H1 (cell line): Measurements from ENCODE around the gene MUC2. TPM values are rescaled to one million over a fixed set of nuclear protein-coding genes. Genes with fewer than 3 reads are reported as not detected.

ENCODE experiments used
- CTCF ChIA-PET: fragments of 300-600 bp; sonication (Branson Sonifier 250); formaldehyde crosslinking; loops from one replicate; lab custom pipeline; 2021; ENCODE audit not compliant: partially characterized antibody; lab: Charles Lee
- POLR2A ChIA-PET: fragments of 300-600 bp; sonication (Branson Sonifier 250); formaldehyde crosslinking; loops from one replicate; lab custom pipeline; 2021; ENCODE audit warnings: inconsistent platforms; ENCODE audit not compliant: partially characterized antibody; lab: Charles Lee
- DNase-seq, 2 experiments: peaks; one replicate each; pipeline versions ENCODE4 v3.0.0 to v3.0.0-alpha.2; 2010 to 2022; ENCODE audit warnings: low spot score in 2 of 2, low read depth in 1 of 2, mixed read lengths in 1 of 2
- FAIRE-seq: peaks from 2 replicates; lab custom pipeline; 2011; peaks lifted over from hg19 to GRCh38; lab: Jason Lieb, UNC
- H2AFZ ChIP-seq: 2 replicates; pipeline ENCODE4 v1.8.1; 2012; ENCODE audit warnings: low read length, inconsistent platforms
- H2AK5ac ChIP-seq: 2 replicates; pipeline ENCODE4 v1.6.1; 2013; ENCODE audit warnings: low read depth, low read length
- H2BK120ac ChIP-seq: replicated peaks from 2 replicates; pipeline ENCODE3; 2013; ENCODE audit warnings: low read depth, low read length, inconsistent platforms
- H2BK12ac ChIP-seq: 2 replicates; pipeline ENCODE4 v1.6.1; 2013; ENCODE audit warnings: low read depth, low read length
- H2BK15ac ChIP-seq: 2 replicates; pipeline ENCODE4 v1.6.1; 2013; ENCODE audit warnings: low read length
- H2BK20ac ChIP-seq: 2 replicates; pipeline ENCODE4 v1.6.1; 2013; ENCODE audit warnings: low read length
- H2BK5ac ChIP-seq: 2 replicates; pipeline ENCODE4 v1.6.1; 2013; ENCODE audit warnings: low read depth, low read length
- H3K14ac ChIP-seq: 2 replicates; pipeline ENCODE4 v1.6.1; 2013; ENCODE audit warnings: inconsistent platforms; ENCODE audit not compliant: insufficient read length
- H3K18ac ChIP-seq: 2 replicates; pipeline ENCODE4 v1.6.1; 2013; ENCODE audit warnings: low read length; ENCODE audit errors: extremely low read depth
- H3K23ac ChIP-seq: 2 replicates; pipeline ENCODE4 v1.6.1; 2013; ENCODE audit warnings: inconsistent platforms; ENCODE audit not compliant: insufficient read length
- H3K23me2 ChIP-seq: 2 replicates; pipeline ENCODE4 v1.6.1; 2013; ENCODE audit warnings: low read depth, low read length
- H3K27ac ChIP-seq: 2 replicates; pipeline ENCODE4 v1.6.1; 2011; ENCODE audit warnings: low read depth, low read length, inconsistent platforms
- H3K27me3 ChIP-seq, 4 experiments: replicated peaks in 1 of 4; 1 replicate in 1 of 4; 2 replicates in 3 of 4; pipeline versions ENCODE4 v1.6.1 to v1.8.1; 2011 to 2013; ENCODE audit warnings: low read length in 3 of 4, mild to moderate bottlenecking in 3 of 4, inconsistent platforms in 2 of 4, mixed read lengths in 2 of 4, moderate library complexity in 1 of 4; ENCODE audit not compliant: control insufficient read depth in 3 of 4, insufficient read depth in 3 of 4; ENCODE audit errors: extremely low read depth in 1 of 4
- H3K36me3 ChIP-seq, 4 experiments: 2 replicates each; pipeline versions ENCODE4 v1.6.1 to v1.8.1; 2011 to 2013; ENCODE audit warnings: mild to moderate bottlenecking in 4 of 4, low read length in 3 of 4, moderate library complexity in 2 of 4, control low read depth in 1 of 4, inconsistent platforms in 1 of 4; ENCODE audit not compliant: insufficient read depth in 4 of 4, control insufficient read depth in 2 of 4
- H3K4ac ChIP-seq: replicated peaks from 2 replicates; pipeline ENCODE3; 2013; ENCODE audit warnings: low read length, low read depth, mixed read lengths, inconsistent platforms; ENCODE audit not compliant: insufficient read length
- H3K4me1 ChIP-seq, 4 experiments: replicated peaks in 1 of 4; 1 replicate in 1 of 4; 2 replicates in 3 of 4; pipeline versions ENCODE4 v1.6.1 to v1.8.1; 2011 to 2013; ENCODE audit warnings: low read length in 3 of 4, inconsistent platforms in 2 of 4, mixed read lengths in 1 of 4; ENCODE audit not compliant: insufficient read depth in 4 of 4, control insufficient read depth in 3 of 4
- H3K4me2 ChIP-seq, 2 experiments: 2 replicates each; pipeline versions ENCODE4 v1.6.1 to v1.8.1; 2011 to 2013; ENCODE audit warnings: low read depth in 2 of 2, low read length in 2 of 2, control low read depth in 1 of 2, inconsistent platforms in 1 of 2, mild to moderate bottlenecking in 1 of 2; ENCODE audit not compliant: insufficient read depth in 1 of 2
- H3K4me3 ChIP-seq, 4 experiments: fragments of 200-600, 300-600 bp in 1 of 4; sonication (generic), shearing (Covaris generic), sonication (Bioruptor Twin) in 1 of 4; 2 replicates each; pipeline versions ENCODE4 v1.5.1 to v1.8.1; 2011 to 2016; ENCODE audit warnings: low read length in 4 of 4, low read depth in 3 of 4, control low read depth in 2 of 4, inconsistent platforms in 2 of 4, mild to moderate bottlenecking in 2 of 4, mixed read lengths in 1 of 4, moderate library complexity in 1 of 4; ENCODE audit not compliant: insufficient read depth in 2 of 4; ENCODE audit errors: extremely low read depth in 1 of 4
- H3K56ac ChIP-seq: replicated peaks from 2 replicates; pipeline ENCODE3; 2013; ENCODE audit warnings: low read depth, mild to moderate bottlenecking, mixed read lengths, low read length, inconsistent platforms; ENCODE audit not compliant: insufficient read length
- H3K79me1 ChIP-seq: 2 replicates; pipeline ENCODE4 v1.6.1; 2013; ENCODE audit warnings: low read depth, low read length, control low read depth
- H3K79me2 ChIP-seq, 2 experiments: 2 replicates each; pipeline versions ENCODE4 v1.6.1 to v1.8.1; 2012 to 2013; ENCODE audit warnings: low read length in 2 of 2, mild to moderate bottlenecking in 2 of 2, inconsistent platforms in 1 of 2; ENCODE audit not compliant: insufficient read depth in 2 of 2, control insufficient read depth in 1 of 2
- H3K9ac ChIP-seq, 4 experiments: replicated peaks in 1 of 4; 1 replicate in 1 of 4; 2 replicates in 3 of 4; pipeline versions ENCODE4 v1.6.1 to v1.8.1; 2011 to 2013; ENCODE audit warnings: low read depth in 3 of 4, low read length in 3 of 4, control low read depth in 2 of 4, mild to moderate bottlenecking in 2 of 4, moderate library complexity in 2 of 4, inconsistent platforms in 1 of 4; ENCODE audit errors: extremely low read depth in 1 of 4
- H3K9me3 ChIP-seq, 2 experiments: 2 replicates each; pipeline versions ENCODE4 v1.6.1 to v1.8.1; 2012 to 2013; ENCODE audit warnings: mild to moderate bottlenecking in 2 of 2, moderate library complexity in 2 of 2, control low read depth in 1 of 2, inconsistent platforms in 1 of 2, low read depth in 1 of 2, low read length in 1 of 2, mixed read lengths in 1 of 2; ENCODE audit not compliant: insufficient read depth in 2 of 2
- H4K20me1 ChIP-seq, 2 experiments: replicated peaks in 1 of 2; 2 replicates each; pipeline versions ENCODE3 to v1.8.1; 2011 to 2013; ENCODE audit warnings: inconsistent platforms in 2 of 2, low read length in 2 of 2, mild to moderate bottlenecking in 1 of 2; ENCODE audit not compliant: insufficient read depth in 2 of 2, control insufficient read depth in 1 of 2
- H4K5ac ChIP-seq: 2 replicates; pipeline ENCODE4 v1.6.1; 2013; ENCODE audit warnings: low read length, low read depth, mixed read lengths, inconsistent platforms; ENCODE audit not compliant: insufficient read length
- H4K8ac ChIP-seq: 2 replicates; pipeline ENCODE4 v1.8.0; 2013; ENCODE audit warnings: mild to moderate bottlenecking, moderate library complexity, low read length, inconsistent platforms; ENCODE audit not compliant: insufficient read depth; ENCODE audit errors: extremely low read depth
- H4K91ac ChIP-seq: replicated peaks from 2 replicates; pipeline ENCODE3; 2013; ENCODE audit warnings: low read length, mixed read lengths, inconsistent platforms; ENCODE audit not compliant: insufficient read length
- BACH1 ChIP-seq: IDR thresholded peaks from 2 replicates; pipeline ENCODE4 v1.6.1; 2012; ENCODE audit warnings: low read length, improper control_type of control experiment
- HDAC6 ChIP-seq: IDR thresholded peaks from one replicate; pipeline ENCODE4 v1.7.1; 2012; ENCODE audit warnings: low read depth, mild to moderate bottlenecking, inconsistent platforms, low read length, moderate library complexity
- POLR2A ChIP-seq, 2 experiments: IDR thresholded peaks; 1 replicate in 1 of 2; 2 replicates in 1 of 2; pipeline ENCODE4 v1.6.1; 2011; ENCODE audit warnings: low read depth in 2 of 2, low read length in 2 of 2, mild to moderate bottlenecking in 2 of 2; ENCODE audit errors: control extremely low read depth in 1 of 2
- WGBS, 2 experiments: shearing (Covaris generic) in 1 of 2; methylation state at CpG; one replicate each; pipeline versions ENCODE4 v1.1.6 to v1.1.7; 2013 to 2015; ENCODE audit warnings: low lambda C conversion rate in 2 of 2, mixed read lengths in 2 of 2, inconsistent platforms in 1 of 2, low coverage in 1 of 2, missing lambda C conversion rate in 1 of 2; ENCODE audit not compliant: insufficient replicate concordance in 2 of 2, insufficient coverage in 1 of 2, insufficient read length in 1 of 2; ENCODE audit errors: extremely low coverage in 1 of 2, missing lambda C conversion rate in 1 of 2; 5-methylcytosine and 5-hydroxymethylcytosine counted together
- polyA plus RNA-seq, 7 experiments: library from polyadenylated mRNA; depleted of rRNA in 3 of 7; stranded (reverse) in 5 of 7; unstranded in 2 of 7; fragments of >200 nt in 5 of 7; fragments of 200-250 nt in 2 of 7; gene quantifications; 1 replicate in 5 of 7; 2 replicates in 1 of 7; 4 replicates in 1 of 7; pipeline versions ENCODE4 v1.2.1 to v1.2.3, GENCODE V29; 2011 to 2013; ENCODE audit warnings: missing spikeins in 2 of 7, mixed read lengths in 2 of 7
- total RNA-seq: library from RNA; stranded (reverse); fragmentation: NEBNext Ultra II Directional; extraction: Animal tissue kit (Norgen Biotek cat#: 25700); gene quantifications from 2 replicates; pipeline ENCODE4 v1.2.1, GENCODE V29; 2021

The MUC2 gene
- total and polyA plus RNA-seq, 2 of the 8 experiments (the other 6 are each of a cell fraction or from before 2014, with no cell fraction given): not detected

- no peak overlapping the region for H3K14ac ChIP-seq
- no peak overlapping the region for H3K27ac ChIP-seq
- no peak overlapping the region for H4K5ac ChIP-seq
- peaks cover 0 to 3% of the 10 kb centered on the region in 2 experiments for H4K20me1 ChIP-seq
- no peak overlapping the region for H3K4ac ChIP-seq
- H4K8ac ChIP-seq: no peak overlapping the region
- H3K27me3 ChIP-seq: no peaks in the 10 kb centered on the region; a peak in 1 of 7 replicates
- H3K56ac ChIP-seq: peak overlapping the region; percentile 30
- H4K91ac ChIP-seq: no peak overlapping the region
- H3K4me1 ChIP-seq: no peaks in the 10 kb centered on the region
- no peak overlapping the region for H2BK120ac ChIP-seq
- no peak for FAIRE-seq
- no peak overlapping the region for H2BK20ac ChIP-seq
- CTCF ChIA-PET: no interaction called here
- H3K4me2 ChIP-seq: no peak overlapping the region
- H3K9me3 ChIP-seq: peaks cover 16 to 87% of the 10 kb centered on the region in 2 experiments; a peak in 3 of 4 replicates
- DNase-seq: no peak
- H3K18ac ChIP-seq: no peak overlapping the region
- H3K23ac ChIP-seq: no peak overlapping the region
- no peak overlapping the region for H2BK5ac ChIP-seq
- peaks cover 7% of the 10 kb centered on the region; the same call in 1 of the 2 replicates for H3K23me2 ChIP-seq
- no peak overlapping the region for H2AK5ac ChIP-seq
- H3K79me1 ChIP-seq: no peaks in the 10 kb centered on the region
- H2BK15ac ChIP-seq: no peak overlapping the region
- H2BK12ac ChIP-seq: no peak overlapping the region
- no peaks in the 10 kb centered on the region for H3K79me2 ChIP-seq
- POLR2A ChIA-PET: no interaction called here
- no peak overlapping the region for H3K9ac ChIP-seq
- H2AFZ ChIP-seq: no peak overlapping the region
- 100% methylated on average over 1 of the region's 1 CpG; no CpG with 5 or more reads in 1 of the 2 experiments for WGBS, 2 experiments
- H3K4me3 ChIP-seq: no peak overlapping the region
- H3K36me3 ChIP-seq: no peaks in the 10 kb centered on the region
- no peak for TF ChIP-seq POLR2A (IDR thresholded peaks at IDR 0.05; ENCODE audit: control extremely low read depth in 1 of 2, low read depth in 2 of 2, low read length in 2 of 2)
- no peak for TF ChIP-seq HDAC6
- TF ChIP-seq BACH1: no peak
Observed at GRCh38 chr11:1106387-1106786, 31.7 kb downstream of the MUC2 start.
